ENCODE data around the gene NALCN. TPM values are rescaled to one million over a fixed set of nuclear protein-coding genes. Genes with fewer than 3 reads are reported as not detected.

NALCN gene
- total RNA-seq, 1 donor from 2014 or later = 1.1 TPM

GRCh38 chr13:101346161-101346560 lies 70.1 kb downstream of the NALCN start:
- Histone ChIP-seq H2AFZ (ENCODE audit: low read depth, low read length) (no peak overlapping the region), H3K9ac (ENCODE audit: low read length) (no peak overlapping the region), H3K9me3 (ENCODE audit: insufficient read depth, low read depth, low read length) (no peaks in the 10 kb centered on the region), H4K20me1 (ENCODE audit: insufficient read depth, low read length) (no peaks in the 10 kb centered on the region), H3K27ac (ENCODE audit: low read depth, low read length) (no peak overlapping the region), H3K4me3 (ENCODE audit: insufficient read depth, low read depth, low read length) (no peak overlapping the region), H3K79me2 (ENCODE audit: insufficient read depth, low read length) (no peaks in the 10 kb centered on the region), H3K4me1 (ENCODE audit: insufficient read depth, low read length) (peaks cover 2% of the 10 kb centered on the region), H3K36me3 (ENCODE audit: insufficient read depth, low read length) (no peaks in the 10 kb centered on the region), H3K4me2 (ENCODE audit: low read length) (no peak overlapping the region), H3K27me3 (ENCODE audit: insufficient read depth, low read length) (no peaks in the 10 kb centered on the region)
- TF ChIP-seq EZH2 (IDR thresholded peaks at IDR 0.05; ENCODE audit: insufficient read depth, low read length) (no peak), CTCF (IDR thresholded peaks at IDR 0.05; ENCODE audit: insufficient read depth, low read depth, low read length) (no peak)
- H3K27me3 Mint-ChIP-seq (ENCODE audit: low read depth, unreplicated experiment) = no peaks in the 10 kb centered on the region
- H3K4me3 Mint-ChIP-seq (ENCODE audit: unreplicated experiment) = no peak overlapping the region
- peak; percentile 66 for FAIRE-seq
- peak; percentile 74 for DNase-seq (ENCODE audit: low read depth)
- peaks cover 3% of the 10 kb centered on the region for H3K9me3 Mint-ChIP-seq (ENCODE audit: unreplicated experiment)
- no peaks in the 10 kb centered on the region for H3K36me3 Mint-ChIP-seq (ENCODE audit: low read depth, unreplicated experiment)
- peaks cover 14% of the 10 kb centered on the region for H3K4me1 Mint-ChIP-seq (ENCODE audit: low read depth, unreplicated experiment)
- peak overlapping the region; percentile 18 for H3K27ac Mint-ChIP-seq (ENCODE audit: unreplicated experiment)

- H3K4me1 Mint-ChIP-seq (ENCODE audit: low read depth, unreplicated experiment) = peaks cover 14% of the 10 kb centered on the region
- H3K4me2 ChIP-seq (ENCODE audit: low read length) = no peak overlapping the region
Observed at GRCh38 chr13:101343128-101343787, 73.0 kb downstream of the NALCN start.

More at GRCh38 chr13:101343128-101343787, 73.0 kb downstream of the NALCN start:
- H3K27me3 ChIP-seq (ENCODE audit: insufficient read depth, low read length) = no peaks in the 10 kb centered on the region
- H3K27me3 Mint-ChIP-seq (ENCODE audit: low read depth, unreplicated experiment) = peaks cover 1% of the 10 kb centered on the region
- peaks cover 2% of the 10 kb centered on the region for H3K4me1 ChIP-seq (ENCODE audit: insufficient read depth, low read length)
- no peaks in the 10 kb centered on the region for H3K9me3 ChIP-seq (ENCODE audit: insufficient read depth, low read depth, low read length)
- no peak overlapping the region for H2AFZ ChIP-seq (ENCODE audit: low read depth, low read length)
- no peaks in the 10 kb centered on the region for H3K36me3 ChIP-seq (ENCODE audit: insufficient read depth, low read length)
- no peaks in the 10 kb centered on the region for H4K20me1 ChIP-seq (ENCODE audit: insufficient read depth, low read length)
- no peaks in the 10 kb centered on the region for H3K9me3 Mint-ChIP-seq (ENCODE audit: unreplicated experiment)
- H3K27ac Mint-ChIP-seq (ENCODE audit: unreplicated experiment) = no peak overlapping the region
- H3K4me3 ChIP-seq (ENCODE audit: insufficient read depth, low read depth, low read length) = no peak overlapping the region
- no peak overlapping the region for H3K9ac ChIP-seq (ENCODE audit: low read length)
- H3K4me3 Mint-ChIP-seq (ENCODE audit: unreplicated experiment) = no peak overlapping the region
- no peaks in the 10 kb centered on the region for H3K79me2 ChIP-seq (ENCODE audit: insufficient read depth, low read length)
- FAIRE-seq (no peak), DNase-seq (ENCODE audit: low read depth) (peak; percentile 12)
- TF ChIP-seq EZH2 (IDR thresholded peaks at IDR 0.05; ENCODE audit: insufficient read depth, low read length) (no peak), CTCF (IDR thresholded peaks at IDR 0.05; ENCODE audit: insufficient read depth, low read depth, low read length) (no peak)
- peaks cover 1% of the 10 kb centered on the region for H3K36me3 Mint-ChIP-seq (ENCODE audit: low read depth, unreplicated experiment)
- no peak overlapping the region for H3K27ac ChIP-seq (ENCODE audit: low read depth, low read length)

Data from astrocyte (in vitro differentiated cells and primary cell).